ENCODE results near the gene NEDD9. TPM values are rescaled to one million over a fixed set of nuclear protein-coding genes. Genes with fewer than 3 reads are reported as not detected.
A peak's percentile ranks its signal among the peaks of the same experiment; 100 is the strongest.

The NEDD9 gene
- total and polyA plus RNA-seq, 2 of the 13 experiments (the other 11 are each of a cell fraction or from before 2014, with no cell fraction given): 27.1 to 389 TPM

GRCh38 chr6:11172501-11173327, 59.8 kb downstream of the NEDD9 start (continued):
- no peak for TF ChIP-seq ATF6 (CRISPR knock-in tag; conservative IDR thresholded peaks at IDR 0.05)
- TF ChIP-seq KDM6A (CRISPR knock-in tag; IDR thresholded peaks at IDR 0.05; ENCODE audit: low read depth): no peak
- TF ChIP-seq BATF2 (CRISPR knock-in tag; IDR thresholded peaks at IDR 0.05): no peak
- TF ChIP-seq ZNF639 (CRISPR knock-in tag; conservative IDR thresholded peaks at IDR 0.05): no peak
- no peak for TF ChIP-seq ZNF337 (CRISPR knock-in tag; IDR thresholded peaks at IDR 0.05; ENCODE audit: borderline replicate concordance, low read depth)
- TF ChIP-seq GATAD2A (CRISPR knock-in tag; IDR thresholded peaks at IDR 0.05): peak; percentile 73
- no peak for TF ChIP-seq ZNF333 (CRISPR knock-in tag; IDR thresholded peaks at IDR 0.05; ENCODE audit: borderline replicate concordance)
- TF ChIP-seq KLF13 (CRISPR knock-in tag; IDR thresholded peaks at IDR 0.05): no peak
- TF ChIP-seq E2F5 (CRISPR knock-in tag; conservative IDR thresholded peaks at IDR 0.05): no peak
- peak; percentile 50; the same call in 1 of the 2 replicates for TF ChIP-seq KMT2A (CRISPR knock-in tag; IDR thresholded peaks at IDR 0.05)
- TF ChIP-seq HOXA5 (CRISPR knock-in tag; IDR thresholded peaks at IDR 0.05): peak; percentile 81; the same call in 1 of the 2 replicates
- no peak for TF ChIP-seq ZNF609 (CRISPR knock-in tag; IDR thresholded peaks at IDR 0.05; ENCODE audit: borderline replicate concordance)
- TF ChIP-seq NFRKB (IDR thresholded peaks at IDR 0.05): no peak
- TF ChIP-seq POLR2A (IDR thresholded peaks at IDR 0.05; ENCODE audit: insufficient read depth in 1 of 2, low read depth in 2 of 2, low read length in 2 of 2): no peak
- TF ChIP-seq KDM5A (IDR thresholded peaks at IDR 0.05; ENCODE audit: borderline replicate concordance, low read length): no peak
- TF ChIP-seq SOX13 (IDR thresholded peaks at IDR 0.05): no peak
- no peak; a peak in 1 of 4 replicates for TF ChIP-seq SOX13 (CRISPR knock-in tag; conservative IDR thresholded peaks at IDR 0.05 in 1 of 2, IDR thresholded peaks at IDR 0.05 in 1 of 2)
- TF ChIP-seq ZNF619 (CRISPR knock-in tag; IDR thresholded peaks at IDR 0.05): no peak
- no peak for TF ChIP-seq FOXM1 (CRISPR knock-in tag; IDR thresholded peaks at IDR 0.05)
- no peak for TF ChIP-seq ZNF816 (CRISPR knock-in tag; IDR thresholded peaks at IDR 0.05; ENCODE audit: borderline replicate concordance)

Measured in HepG2 (cell line).